Esophagus (tissue), 2 donors: ENCODE results near the gene HDAC4. TPM values are rescaled to one million over a fixed set of nuclear protein-coding genes. Genes with fewer than 3 reads are reported as not detected.

ENCODE experiments used
- H3K27ac ChIP-seq, 2 donors: one replicate each; pipeline ENCODE4 v1.5.1; 2013; ENCODE audit warnings: low read depth in 2 of 2, mild to moderate bottlenecking in 2 of 2, inconsistent platforms in 1 of 2, low read length in 1 of 2, moderate library complexity in 1 of 2
- H3K27me3 ChIP-seq, 2 donors: one replicate each; pipeline ENCODE4 v1.6.1; 2013; ENCODE audit warnings: low read length in 2 of 2, control low read depth in 1 of 2, mild to moderate bottlenecking in 1 of 2; ENCODE audit not compliant: insufficient read depth in 2 of 2, control insufficient read depth in 1 of 2
- H3K36me3 ChIP-seq, 2 donors: one replicate each; pipeline ENCODE4 v1.6.1; 2013; ENCODE audit warnings: low read length in 1 of 2; ENCODE audit not compliant: control insufficient read depth in 2 of 2, insufficient read depth in 2 of 2
- H3K4me1 ChIP-seq, 2 donors: one replicate each; pipeline ENCODE4 v1.6.1; 2013; ENCODE audit warnings: low read length in 1 of 2; ENCODE audit not compliant: control insufficient read depth in 2 of 2, insufficient read depth in 2 of 2
- H3K4me3 ChIP-seq, 2 donors: one replicate each; pipeline ENCODE4 v1.5.1; 2013; ENCODE audit warnings: low read length in 2 of 2, mild to moderate bottlenecking in 2 of 2, low read depth in 1 of 2, moderate library complexity in 1 of 2
- H3K9me3 ChIP-seq, 2 donors: one replicate each; pipeline ENCODE4 v1.6.1; 2013; ENCODE audit warnings: mild to moderate bottlenecking in 2 of 2, low read depth in 1 of 2, low read length in 1 of 2, moderate library complexity in 1 of 2; ENCODE audit not compliant: control insufficient read depth in 2 of 2, insufficient read depth in 1 of 2
- WGBS, 2 donors: extraction: QIAGEN DNeasy Blood & Tissue Kit; methylation state at CpG; one replicate each; pipeline ENCODE4 v1.1.7; 2013; 5-methylcytosine and 5-hydroxymethylcytosine counted together
- polyA plus RNA-seq, 2 donors: library from polyadenylated mRNA; stranded (reverse); fragments of 200-250 nt; gene quantifications; one replicate each; pipeline ENCODE4 v1.2.3, GENCODE V29; 2013
- donor health status: healthy with polysubstance abuse.
- donor health status: Bipolar disorder and iron deficiency.

Gene HDAC4
- polyA plus RNA-seq, 2 donors: 5.9 to 10.2 TPM

GRCh38 chr2:239261796-239262483 lies 138.9 kb downstream of the HDAC4 start:
- Histone ChIP-seq H3K4me3 (no peak overlapping the region), H3K36me3 (peaks cover 0 to 3% of the 10 kb centered on the region in 2 donors), H3K27ac (peak overlapping the region in 1 of 2 donors; percentile 14), H3K9me3 (no peaks in the 10 kb centered on the region), H3K4me1 (peaks cover 17 to 32% of the 10 kb centered on the region in 2 donors), H3K27me3 (no peaks in the 10 kb centered on the region)
- WGBS, 2 donors: 94% methylated on average over 22 of the region's 22 CpGs

GRCh38 chr2:239261356-239261755 lies 139.5 kb downstream of the HDAC4 start:
- 89% methylated on average over 8 of the region's 8 CpGs for WGBS, 2 donors
- H3K27ac ChIP-seq: no peak overlapping the region
- no peak overlapping the region for H3K4me3 ChIP-seq

DNA sequence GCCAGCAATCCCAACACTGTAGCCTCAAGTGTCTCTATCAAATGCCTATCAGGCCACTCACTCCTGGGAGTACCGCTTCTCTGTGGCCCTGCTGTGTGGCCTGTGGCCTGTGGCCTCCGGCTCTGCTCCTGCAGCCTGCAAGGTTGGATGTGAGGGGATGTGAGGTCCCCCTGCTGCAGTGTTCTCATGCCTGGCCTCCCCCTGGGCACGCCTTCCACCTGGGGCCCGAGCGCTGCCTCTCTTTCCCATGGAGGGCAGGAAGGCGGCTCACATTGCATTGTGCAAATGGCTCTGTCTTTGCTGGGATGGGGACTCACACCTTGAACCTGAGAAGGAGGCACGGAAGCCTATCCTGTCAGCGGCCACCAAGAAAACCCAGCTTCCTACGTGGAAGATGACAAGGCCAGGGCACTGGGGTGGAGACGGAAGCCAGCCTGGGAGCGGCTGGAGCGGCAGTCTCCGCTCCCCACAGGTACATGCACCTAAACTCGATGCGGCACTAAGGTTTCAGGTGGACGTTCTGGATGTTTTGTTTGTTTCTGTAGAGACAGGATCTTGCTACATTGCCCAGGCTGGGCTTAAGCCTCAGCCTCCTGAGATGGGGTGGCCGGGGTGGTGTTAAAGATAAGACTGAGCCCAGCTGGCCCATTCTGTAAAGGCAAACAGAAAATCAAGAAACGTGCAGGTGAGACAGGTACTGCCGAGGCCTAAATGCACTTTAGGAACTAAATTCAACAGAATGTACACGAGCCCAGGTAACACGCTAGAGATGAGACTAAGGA lies 140.1 kb downstream of the HDAC4 start:
- Histone ChIP-seq H3K36me3 (peaks cover 0 to 3% of the 10 kb centered on the region in 2 donors), H3K27me3 (no peaks in the 10 kb centered on the region), H3K27ac (no peak overlapping the region), H3K4me1 (peaks cover 10 to 23% of the 10 kb centered on the region in 2 donors), H3K4me3 (no peak overlapping the region), H3K9me3 (no peaks in the 10 kb centered on the region)
- 94 to 97% methylated on average over 21 of the region's 21 CpGs for WGBS, 2 donors

More at GRCh38 chr2:239261356-239261755, 139.5 kb downstream of the HDAC4 start:
- H3K4me1 ChIP-seq: peaks cover 13 to 29% of the 10 kb centered on the region in 2 donors
- H3K27me3 ChIP-seq: no peaks in the 10 kb centered on the region
- H3K9me3 ChIP-seq: no peaks in the 10 kb centered on the region
- peaks cover 0 to 3% of the 10 kb centered on the region in 2 donors for H3K36me3 ChIP-seq

DNA sequence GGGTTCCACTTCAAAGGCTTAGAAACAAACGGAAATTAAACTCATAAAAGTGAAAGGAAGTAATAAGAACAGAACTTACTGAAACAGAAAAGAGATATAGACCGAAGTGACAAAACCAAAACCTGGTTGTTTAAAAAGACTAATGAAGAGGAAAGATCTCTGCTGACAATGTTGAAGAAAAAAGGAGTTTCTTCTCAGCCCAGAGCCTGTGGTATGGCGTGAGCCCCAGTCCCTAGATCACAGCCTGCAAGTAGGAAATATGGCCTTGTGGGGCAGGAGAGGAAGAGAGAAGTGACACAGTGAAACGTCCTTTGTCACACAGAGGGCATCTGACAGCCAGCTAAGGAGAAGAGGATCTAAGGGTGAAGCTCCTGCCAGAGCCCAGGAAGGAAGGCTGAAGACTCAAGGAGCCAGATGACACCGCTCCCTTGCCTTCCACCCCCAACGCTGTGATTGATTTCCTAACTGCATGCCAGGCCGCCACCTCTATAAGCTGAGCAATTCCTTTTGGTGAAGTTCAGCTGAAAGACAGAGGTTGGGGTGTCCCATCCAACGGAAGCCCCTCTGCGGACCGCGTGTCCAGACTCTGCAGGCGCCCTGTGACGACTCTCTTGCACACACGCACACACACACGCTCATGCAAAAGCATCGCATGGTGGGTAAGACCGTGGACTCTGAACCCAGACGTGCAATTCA lies 141.1 kb downstream of the HDAC4 start:
- Histone ChIP-seq H3K9me3 (no peaks in the 10 kb centered on the region), H3K36me3 (peaks cover 0 to 3% of the 10 kb centered on the region in 2 donors), H3K27me3 (no peaks in the 10 kb centered on the region), H3K4me1 (peaks cover 8 to 13% of the 10 kb centered on the region in 2 donors), H3K4me3 (no peak overlapping the region), H3K27ac (peak overlapping the region; percentile 4 to 28)
- 85 to 87% methylated on average over 18 of the region's 18 CpGs for WGBS, 2 donors

DNA sequence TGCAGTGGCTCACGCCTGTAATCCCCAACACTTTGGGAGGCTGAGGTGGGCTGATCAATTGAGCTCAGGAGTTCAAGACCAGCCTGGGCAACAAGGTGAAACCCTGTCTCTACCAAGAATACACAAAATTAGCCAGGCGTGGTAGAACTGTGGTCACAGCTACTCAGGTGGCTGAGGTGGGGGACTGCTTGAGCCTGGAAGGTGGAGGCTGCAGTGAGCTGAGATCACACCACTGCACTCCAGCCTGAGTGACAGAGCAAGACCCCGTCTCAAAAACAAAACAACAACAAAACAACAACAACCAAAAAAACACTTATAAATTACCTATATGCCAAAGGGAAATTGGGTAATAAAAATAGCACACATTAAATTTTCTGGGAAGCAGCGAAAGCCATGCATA lies 141.6 kb downstream of the HDAC4 start:
- Histone ChIP-seq H3K36me3 (peaks cover 0 to 3% of the 10 kb centered on the region in 2 donors), H3K9me3 (no peaks in the 10 kb centered on the region), H3K4me1 (peaks cover 4 to 11% of the 10 kb centered on the region in 2 donors), H3K27me3 (no peaks in the 10 kb centered on the region), H3K4me3 (no peak overlapping the region), H3K27ac (no peak overlapping the region)
- 84 to 85% methylated on average over 4 of the region's 4 CpGs for WGBS, 2 donors

- WGBS, 2 donors: 87 to 91% methylated on average over 8 of the region's 8 CpGs
- no peak overlapping the region for H3K27ac ChIP-seq
These were observed 142.6 kb downstream of the HDAC4 start for GRCh38 chr2:239258248-239258647.

GRCh38 chr2:239257511-239257937 lies 143.3 kb downstream of the HDAC4 start:
- H3K27ac ChIP-seq: no peak overlapping the region

More at GRCh38 chr2:239258248-239258647, 142.6 kb downstream of the HDAC4 start:
- no peak overlapping the region for H3K4me3 ChIP-seq
- no peaks in the 10 kb centered on the region for H3K27me3 ChIP-seq
- no peaks in the 10 kb centered on the region for H3K9me3 ChIP-seq
- H3K36me3 ChIP-seq: peaks cover 0 to 3% of the 10 kb centered on the region in 2 donors
- H3K4me1 ChIP-seq: peaks cover 6 to 8% of the 10 kb centered on the region in 2 donors

DNA sequence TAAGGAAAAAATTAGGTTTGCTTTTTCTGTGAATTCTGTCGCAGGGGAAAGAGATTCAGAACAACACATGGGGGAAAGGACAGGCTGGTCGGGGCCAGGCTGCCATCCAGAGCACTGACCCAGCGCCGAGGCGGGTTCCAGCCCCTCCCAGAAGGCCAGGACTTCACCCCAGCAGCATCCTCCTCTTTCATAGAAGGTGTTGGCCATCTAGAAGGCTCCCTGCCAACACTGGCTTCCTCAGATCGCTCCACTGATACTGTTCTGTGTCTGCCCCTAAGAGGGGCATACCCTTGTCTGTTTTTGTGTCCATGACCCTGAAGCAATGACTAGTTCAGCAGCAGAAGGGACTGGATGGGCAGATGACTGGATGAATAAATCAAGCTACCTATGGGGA lies 144.5 kb downstream of the HDAC4 start:
- Histone ChIP-seq H3K36me3 (peaks cover 0 to 3% of the 10 kb centered on the region in 2 donors), H3K9me3 (no peaks in the 10 kb centered on the region), H3K27ac (no peak overlapping the region), H3K4me3 (no peak overlapping the region), H3K27me3 (no peaks in the 10 kb centered on the region), H3K4me1 (peaks cover 6 to 8% of the 10 kb centered on the region in 2 donors)
- 74 to 82% methylated on average over 6 of the region's 6 CpGs for WGBS, 2 donors

More at GRCh38 chr2:239257511-239257937, 143.3 kb downstream of the HDAC4 start:
- H3K36me3 ChIP-seq: peaks cover 0 to 3% of the 10 kb centered on the region in 2 donors
- H3K27me3 ChIP-seq: no peaks in the 10 kb centered on the region
- no peaks in the 10 kb centered on the region for H3K9me3 ChIP-seq
- H3K4me1 ChIP-seq: peaks cover 6% of the 10 kb centered on the region in 2 donors
- H3K4me3 ChIP-seq: no peak overlapping the region

DNA sequence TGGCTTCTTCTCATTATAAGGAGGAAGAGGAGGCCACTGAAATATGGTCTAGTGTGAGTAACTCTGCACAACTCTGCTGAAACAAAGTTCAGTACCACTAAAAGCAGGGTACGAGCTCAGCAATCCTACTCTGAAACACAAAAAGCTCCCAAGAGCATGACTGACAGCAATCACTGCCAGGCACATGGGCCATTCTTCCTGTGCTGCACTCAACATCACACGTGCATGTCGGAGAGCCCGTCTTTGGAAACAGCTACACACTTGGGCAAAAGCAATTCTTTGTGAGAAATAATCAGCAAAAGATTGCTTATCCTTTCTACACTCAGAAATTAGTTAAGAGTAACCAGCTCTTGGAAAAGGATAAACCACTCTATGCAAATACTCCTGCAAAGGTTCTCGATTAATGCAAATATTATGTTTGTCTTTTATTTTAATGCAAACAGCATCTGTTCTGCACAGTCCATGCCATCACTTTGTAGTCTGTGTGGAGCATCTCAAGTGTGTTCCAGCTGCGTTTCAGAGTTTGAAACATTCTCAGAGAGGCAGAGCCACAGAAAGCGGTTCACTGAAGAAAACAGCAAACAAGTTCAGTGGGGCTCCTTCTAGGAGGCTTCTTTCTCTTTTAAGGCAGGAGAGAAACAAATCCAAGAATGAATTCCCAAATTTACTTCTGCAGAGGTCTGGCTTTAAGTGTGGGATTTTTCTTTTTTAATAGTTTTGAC lies 145.0 kb downstream of the HDAC4 start:
- Histone ChIP-seq H3K4me3 (no peak overlapping the region), H3K27ac (no peak overlapping the region), H3K27me3 (no peaks in the 10 kb centered on the region), H3K9me3 (no peaks in the 10 kb centered on the region), H3K36me3 (peaks cover 0 to 3% of the 10 kb centered on the region in 2 donors), H3K4me1 (peaks cover 7% of the 10 kb centered on the region in 2 donors)
- 77 to 81% methylated on average over 7 of the region's 7 CpGs for WGBS, 2 donors
